Measurements from ENCODE around the gene STXBP6.

DNA sequence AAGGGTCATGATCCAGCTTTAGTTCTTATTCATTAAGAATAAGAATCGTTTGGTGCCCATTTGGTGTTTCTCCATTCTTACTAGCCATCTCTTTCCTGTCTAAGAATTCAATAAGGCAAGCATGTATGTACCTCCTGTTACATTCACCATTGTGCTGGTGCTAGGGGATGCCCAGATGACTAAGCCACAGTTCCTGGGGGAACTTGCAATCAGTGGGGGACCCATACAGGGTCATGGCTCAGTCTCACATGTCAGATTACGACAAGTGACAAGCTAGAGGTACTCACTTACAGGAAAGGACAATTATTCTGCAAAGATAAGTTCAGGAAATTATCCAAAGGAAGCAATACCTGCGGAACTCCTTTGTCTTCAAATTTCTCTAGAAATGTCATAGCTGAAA, 125.4 kb downstream of the STXBP6 start:
- TF ChIP-seq CTCF (IDR thresholded peaks at IDR 0.05; ENCODE audit: insufficient read depth, low read length, poor library complexity, severe bottlenecking) = no peak
- no peak for TF ChIP-seq EZH2phosphoT487 (conservative IDR thresholded peaks at IDR 0.05; ENCODE audit: low read length)

All from SU-DHL-6 (cell line).